OCI-LY1 (cell line): Measurements from ENCODE around the gene ASB10.

Source experiments
- EZH2 ChIP-seq: fragments of 200-600 bp; sonication (generic), shearing (Covaris generic); IDR thresholded peaks from 2 replicates; pipeline ENCODE4 v1.8.0; 2017; ENCODE audit warnings: borderline replicate concordance, mixed run types, mild to moderate bottlenecking, antibody characterized with exemption, low read length, moderate library complexity, mixed read lengths
- TF ChIP-seq, protein P1 (sequence below): fragments of 200-600 bp; sonication (generic), shearing (Covaris generic); IDR thresholded peaks from 2 replicates; pipeline ENCODE4 v1.5.1; 2017; ENCODE audit warnings: mild to moderate bottlenecking, antibody characterized with exemption, low read length, moderate library complexity, mixed read lengths

DNA sequence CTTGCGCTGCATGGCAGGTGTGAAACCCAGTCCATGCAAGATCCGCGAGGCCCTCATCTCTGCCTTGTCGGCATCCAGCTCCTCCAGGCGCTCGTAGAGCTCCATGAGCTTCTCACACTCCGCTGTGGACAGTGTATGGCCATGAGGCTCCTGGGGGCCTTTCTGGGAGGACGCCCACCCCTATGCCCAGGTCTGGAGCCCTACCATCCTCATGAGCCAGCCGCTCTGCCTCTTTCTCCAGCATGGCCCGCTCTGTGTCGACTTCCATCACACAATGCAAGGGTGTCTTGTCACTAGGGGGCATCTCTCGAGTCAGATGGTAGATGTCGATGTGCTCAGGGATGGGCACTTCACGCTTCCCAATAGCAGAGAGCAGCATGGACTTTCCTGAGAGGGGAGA lies 36.7 kb upstream of the ASB10 start:
- no peak for TF ChIP-seq EZH2
- TF ChIP-seq, protein P1, sequence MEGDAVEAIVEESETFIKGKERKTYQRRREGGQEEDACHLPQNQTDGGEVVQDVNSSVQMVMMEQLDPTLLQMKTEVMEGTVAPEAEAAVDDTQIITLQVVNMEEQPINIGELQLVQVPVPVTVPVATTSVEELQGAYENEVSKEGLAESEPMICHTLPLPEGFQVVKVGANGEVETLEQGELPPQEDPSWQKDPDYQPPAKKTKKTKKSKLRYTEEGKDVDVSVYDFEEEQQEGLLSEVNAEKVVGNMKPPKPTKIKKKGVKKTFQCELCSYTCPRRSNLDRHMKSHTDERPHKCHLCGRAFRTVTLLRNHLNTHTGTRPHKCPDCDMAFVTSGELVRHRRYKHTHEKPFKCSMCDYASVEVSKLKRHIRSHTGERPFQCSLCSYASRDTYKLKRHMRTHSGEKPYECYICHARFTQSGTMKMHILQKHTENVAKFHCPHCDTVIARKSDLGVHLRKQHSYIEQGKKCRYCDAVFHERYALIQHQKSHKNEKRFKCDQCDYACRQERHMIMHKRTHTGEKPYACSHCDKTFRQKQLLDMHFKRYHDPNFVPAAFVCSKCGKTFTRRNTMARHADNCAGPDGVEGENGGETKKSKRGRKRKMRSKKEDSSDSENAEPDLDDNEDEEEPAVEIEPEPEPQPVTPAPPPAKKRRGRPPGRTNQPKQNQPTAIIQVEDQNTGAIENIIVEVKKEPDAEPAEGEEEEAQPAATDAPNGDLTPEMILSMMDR = no peak
